GM12874 (cell line): ENCODE results near the gene PIGH.

ENCODE experiments used
- TF ChIP-seq, protein P1 (sequence below): IDR thresholded peaks from 2 replicates; pipeline ENCODE4 v1.5.1; 2011; ENCODE audit warnings: low read depth, mild to moderate bottlenecking, control low read depth, low read length, moderate library complexity; ENCODE audit not compliant: insufficient read depth

PIGH gene

DNA sequence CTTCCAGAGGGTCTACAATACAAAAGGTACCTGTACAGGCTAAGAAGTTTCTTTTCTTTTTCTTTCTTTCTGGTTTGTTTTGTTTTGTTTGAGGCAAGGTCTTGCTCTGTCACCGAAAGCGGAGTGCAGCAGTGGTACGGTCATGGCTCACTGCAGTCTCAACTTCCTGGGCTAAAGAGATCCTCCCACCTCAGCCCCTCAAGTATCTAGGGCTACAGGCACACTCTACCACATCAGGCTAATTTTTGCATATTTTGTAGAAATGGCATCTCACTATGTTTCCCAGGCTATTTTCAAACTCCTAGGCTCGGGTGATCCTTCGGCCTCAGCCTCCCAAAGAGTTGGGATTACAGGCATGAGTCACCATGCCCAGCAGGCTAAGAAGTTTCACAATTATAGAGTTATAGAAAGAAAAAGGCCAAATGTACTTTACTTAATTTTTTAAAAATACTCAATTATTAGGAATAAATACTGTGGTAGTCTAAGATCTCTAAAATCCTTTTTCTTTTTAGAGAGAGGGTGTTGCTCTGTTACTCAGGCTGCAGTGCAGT, 3.0 kb upstream of the PIGH start:
- TF ChIP-seq, protein P1, sequence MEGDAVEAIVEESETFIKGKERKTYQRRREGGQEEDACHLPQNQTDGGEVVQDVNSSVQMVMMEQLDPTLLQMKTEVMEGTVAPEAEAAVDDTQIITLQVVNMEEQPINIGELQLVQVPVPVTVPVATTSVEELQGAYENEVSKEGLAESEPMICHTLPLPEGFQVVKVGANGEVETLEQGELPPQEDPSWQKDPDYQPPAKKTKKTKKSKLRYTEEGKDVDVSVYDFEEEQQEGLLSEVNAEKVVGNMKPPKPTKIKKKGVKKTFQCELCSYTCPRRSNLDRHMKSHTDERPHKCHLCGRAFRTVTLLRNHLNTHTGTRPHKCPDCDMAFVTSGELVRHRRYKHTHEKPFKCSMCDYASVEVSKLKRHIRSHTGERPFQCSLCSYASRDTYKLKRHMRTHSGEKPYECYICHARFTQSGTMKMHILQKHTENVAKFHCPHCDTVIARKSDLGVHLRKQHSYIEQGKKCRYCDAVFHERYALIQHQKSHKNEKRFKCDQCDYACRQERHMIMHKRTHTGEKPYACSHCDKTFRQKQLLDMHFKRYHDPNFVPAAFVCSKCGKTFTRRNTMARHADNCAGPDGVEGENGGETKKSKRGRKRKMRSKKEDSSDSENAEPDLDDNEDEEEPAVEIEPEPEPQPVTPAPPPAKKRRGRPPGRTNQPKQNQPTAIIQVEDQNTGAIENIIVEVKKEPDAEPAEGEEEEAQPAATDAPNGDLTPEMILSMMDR, result no peak

DNA sequence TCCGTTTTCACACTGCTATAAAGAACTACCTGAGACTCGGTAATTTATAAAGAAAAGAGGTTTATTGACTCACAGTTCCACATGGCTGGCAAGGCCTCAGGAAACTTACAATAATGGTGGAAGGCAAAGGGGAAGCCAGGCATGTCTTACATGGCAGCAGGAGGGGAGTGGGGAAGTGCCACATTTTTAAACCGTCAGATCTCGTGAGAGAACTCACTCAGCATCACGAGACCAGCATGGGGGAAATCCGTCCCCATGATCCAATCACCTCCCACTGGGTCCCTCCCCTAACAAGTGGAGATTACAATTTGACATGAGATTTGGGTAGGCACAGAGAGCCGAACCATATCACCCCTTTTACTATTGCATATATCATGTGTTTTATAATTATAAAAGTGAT, 2.0 kb upstream of the PIGH start:
- TF ChIP-seq, protein P1, result no peak

DNA sequence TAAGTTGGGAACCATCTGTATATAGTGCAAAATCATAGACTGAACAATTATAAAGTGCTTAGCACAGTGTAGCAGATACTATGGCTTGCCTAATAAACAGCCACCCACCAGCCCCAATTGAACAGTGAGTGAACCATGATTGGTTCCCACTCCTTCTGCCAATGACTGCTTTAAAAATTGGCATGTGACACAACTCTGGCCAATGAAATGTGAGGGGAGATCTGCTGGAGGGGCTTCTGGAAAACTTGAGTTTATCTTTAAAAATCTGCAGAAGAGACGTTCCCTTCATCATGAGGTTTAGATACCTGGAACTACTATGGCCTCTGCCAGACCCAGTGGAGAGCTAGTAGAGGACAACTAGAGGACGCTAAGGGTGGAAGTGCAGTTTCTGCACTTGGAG, 4.7 kb downstream of the PIGH start:
- TF ChIP-seq, protein P1, result no peak

DNA sequence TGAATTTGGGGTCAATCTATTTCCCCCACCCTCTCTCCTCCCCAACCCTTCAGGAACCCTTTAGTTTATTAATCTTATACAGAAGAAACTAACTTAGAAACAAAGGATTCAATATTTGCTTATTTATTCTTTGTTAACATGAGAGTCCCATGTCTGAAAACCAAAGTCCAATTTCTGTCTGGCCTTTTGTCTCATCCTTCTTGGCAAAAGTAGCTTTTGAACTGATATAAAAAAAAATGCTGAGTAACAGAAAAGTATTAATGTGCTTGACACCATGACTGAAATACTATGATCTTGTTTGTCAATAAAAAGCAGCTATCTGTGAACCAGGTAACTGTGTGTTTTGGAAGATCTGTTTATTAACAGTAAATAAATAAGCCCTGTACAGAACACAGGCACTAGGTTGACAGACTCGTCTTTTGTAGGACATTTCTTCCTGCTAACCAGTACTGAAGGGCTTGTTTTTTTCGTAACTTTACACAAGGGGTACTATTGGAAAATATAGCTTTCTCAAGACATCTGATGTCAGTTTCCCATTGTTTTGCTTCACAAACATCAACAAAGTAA, 10.8 kb downstream of the PIGH start:
- TF ChIP-seq, protein P1, result no peak

DNA sequence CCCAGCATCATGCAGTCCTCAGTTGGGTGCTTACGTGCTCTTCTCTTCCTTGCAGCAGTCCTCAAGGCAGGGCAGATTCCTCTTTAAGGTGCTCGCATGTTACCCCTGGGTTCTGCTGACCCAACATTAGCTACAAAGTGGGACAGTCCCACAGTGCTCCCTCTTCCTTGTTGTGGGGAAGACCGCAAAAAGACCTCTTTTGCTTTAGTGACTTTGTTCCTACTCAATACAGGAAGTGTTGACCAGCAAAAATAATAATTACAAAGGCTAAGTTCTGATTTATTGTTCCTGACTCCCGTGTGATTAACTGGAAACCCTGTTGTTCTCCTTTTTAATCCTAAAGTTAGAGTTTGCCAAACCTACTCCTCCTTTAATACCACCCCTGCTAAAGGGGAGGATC, 13.7 kb downstream of the PIGH start:
- TF ChIP-seq, protein P1, result no peak

DNA sequence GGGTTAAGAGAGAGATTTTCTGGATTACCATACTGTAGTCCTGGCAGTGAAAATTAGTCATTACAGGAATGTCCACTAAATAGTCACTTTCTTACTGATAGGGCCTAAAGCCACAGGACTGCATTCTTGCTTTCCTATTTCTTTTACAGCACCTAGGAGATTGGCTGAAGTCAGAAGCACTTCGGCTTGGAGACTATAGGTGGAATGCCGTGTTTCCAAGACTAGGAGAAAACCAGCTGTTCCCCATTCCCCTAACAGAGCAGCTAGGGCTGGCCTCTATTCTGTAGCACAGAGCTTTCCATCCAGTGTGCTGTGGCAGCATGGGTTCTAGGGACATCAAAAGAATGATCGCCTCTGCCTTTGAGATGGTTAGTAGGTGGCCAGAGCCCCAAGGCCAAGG, 15.1 kb downstream of the PIGH start:
- TF ChIP-seq, protein P1, result no peak

DNA sequence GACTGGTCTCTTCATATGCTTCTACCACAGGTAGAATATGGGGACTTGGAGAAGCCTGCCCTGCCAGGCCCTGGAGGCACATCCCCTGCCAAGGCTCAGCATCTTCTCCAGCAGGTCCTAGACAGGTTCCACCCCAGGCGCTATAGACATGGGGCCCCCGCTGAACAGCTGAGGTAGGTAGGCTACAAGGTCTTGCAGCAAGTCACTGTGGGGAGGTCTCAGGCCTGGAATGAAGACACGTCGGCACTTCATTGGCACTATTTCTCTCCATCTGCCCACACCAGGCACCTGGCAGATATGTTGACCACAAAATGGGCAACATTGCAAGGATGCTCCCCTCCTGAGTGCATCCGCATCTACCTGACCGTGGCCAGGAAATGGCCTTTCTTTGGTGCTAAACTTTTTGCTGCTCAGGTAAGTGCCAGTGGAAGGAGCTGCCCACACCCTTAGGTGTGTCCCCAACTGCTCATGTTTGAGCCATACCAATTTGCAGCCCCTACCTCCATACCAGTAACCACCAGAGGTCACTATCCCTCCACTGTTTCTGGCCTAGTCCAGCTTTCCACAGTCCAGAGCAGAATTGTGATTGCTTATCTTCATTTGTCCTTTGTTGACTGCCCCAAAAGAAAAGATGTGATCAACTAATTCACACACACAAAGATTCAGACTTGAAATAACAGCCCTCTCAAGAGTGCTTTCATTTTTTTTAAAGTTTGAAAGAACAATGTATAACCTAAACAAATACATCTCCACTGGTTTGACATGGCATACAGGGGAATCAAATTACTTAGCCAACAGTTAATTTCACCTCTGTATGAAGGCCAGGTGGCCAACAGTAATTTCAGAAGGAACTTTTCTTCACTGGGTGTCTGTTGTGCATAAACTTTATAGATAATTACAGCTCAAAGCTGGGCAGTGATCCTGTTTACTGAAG, 16.1 kb downstream of the PIGH start:
- TF ChIP-seq, protein P1, result peak; percentile 71
